H7 (cell line): Measurements from ENCODE around the gene IGF2R. TPM values are rescaled to one million over a fixed set of nuclear protein-coding genes. Genes with fewer than 3 reads are reported as not detected.

ENCODE experiments used
- DNase-seq: peaks from one replicate; pipeline ENCODE4 v3.0.0; 2012
- H3K27me3 ChIP-seq: 2 replicates; pipeline ENCODE4 v1.6.0; 2011; ENCODE audit warnings: mild to moderate bottlenecking, low read length; ENCODE audit not compliant: control insufficient read depth, insufficient read depth
- H3K36me3 ChIP-seq: replicated peaks from 2 replicates; pipeline ENCODE4 v1.5.1; 2011; ENCODE audit warnings: low read length; ENCODE audit not compliant: control insufficient read depth, insufficient read depth
- H3K4me3 ChIP-seq: 2 replicates; pipeline ENCODE4 v1.5.1; 2011; ENCODE audit warnings: low read depth, mild to moderate bottlenecking, control low read depth, low read length, moderate library complexity; ENCODE audit not compliant: insufficient read depth
- total RNA-seq: library from RNA; depleted of rRNA; stranded (reverse); fragments of >200 nt; shearing (Covaris generic); gene quantifications from 2 replicates; pipeline ENCODE4 v1.2.3, GENCODE V29; 2014

IGF2R gene
- total RNA-seq, 1 experiment from 2014 or later = 29.4 TPM

GRCh38 chr6:160063771-160064413 lies 95.0 kb downstream of the IGF2R start:
- DNase-seq = no peak
- Histone ChIP-seq H3K36me3 (peaks cover 29% of the 10 kb centered on the region), H3K27me3 (no peaks in the 10 kb centered on the region), H3K4me3 (no peak overlapping the region)

- DNase-seq = no peak
- Histone ChIP-seq H3K36me3 (peaks cover 28% of the 10 kb centered on the region), H3K27me3 (no peaks in the 10 kb centered on the region), H3K4me3 (no peak overlapping the region)
These were observed 96.3 kb downstream of the IGF2R start for GRCh38 chr6:160065200-160065599.

GRCh38 chr6:160067564-160067963 lies 98.7 kb downstream of the IGF2R start:
- no peak for DNase-seq
- no peaks in the 10 kb centered on the region for H3K27me3 ChIP-seq
- H3K36me3 ChIP-seq = peaks cover 32% of the 10 kb centered on the region
- H3K4me3 ChIP-seq = no peak overlapping the region

- DNase-seq = no peak
- peaks cover 37% of the 10 kb centered on the region for H3K36me3 ChIP-seq
- H3K4me3 ChIP-seq = no peak overlapping the region
- no peaks in the 10 kb centered on the region for H3K27me3 ChIP-seq
These were observed 99.5 kb downstream of the IGF2R start for GRCh38 chr6:160068346-160068745.

GRCh38 chr6:160069050-160069454 lies 100.2 kb downstream of the IGF2R start:
- Histone ChIP-seq H3K4me3 (no peak overlapping the region), H3K36me3 (peaks cover 34% of the 10 kb centered on the region), H3K27me3 (no peaks in the 10 kb centered on the region)
- DNase-seq = no peak

GRCh38 chr6:160069459-160069858 lies 100.6 kb downstream of the IGF2R start:
- no peak overlapping the region for H3K4me3 ChIP-seq
- H3K27me3 ChIP-seq = no peaks in the 10 kb centered on the region
- H3K36me3 ChIP-seq = peaks cover 34% of the 10 kb centered on the region
- DNase-seq = no peak

- Histone ChIP-seq H3K4me3 (no peak overlapping the region), H3K27me3 (no peaks in the 10 kb centered on the region), H3K36me3 (peaks cover 31% of the 10 kb centered on the region)
- no peak for DNase-seq
These were observed 101.5 kb downstream of the IGF2R start for GRCh38 chr6:160070427-160070826.

GRCh38 chr6:160070831-160071230 lies 101.9 kb downstream of the IGF2R start:
- Histone ChIP-seq H3K27me3 (no peaks in the 10 kb centered on the region), H3K36me3 (peaks cover 31% of the 10 kb centered on the region), H3K4me3 (no peak overlapping the region)
- DNase-seq = no peak

GRCh38 chr6:160071805-160072690 lies 103.2 kb downstream of the IGF2R start:
- no peak for DNase-seq
- no peak overlapping the region for H3K4me3 ChIP-seq
- H3K36me3 ChIP-seq = peaks cover 32% of the 10 kb centered on the region
- no peaks in the 10 kb centered on the region for H3K27me3 ChIP-seq

- DNase-seq = no peak
- Histone ChIP-seq H3K36me3 (peaks cover 30% of the 10 kb centered on the region), H3K27me3 (no peaks in the 10 kb centered on the region), H3K4me3 (no peak overlapping the region)
These were observed 104.4 kb downstream of the IGF2R start for GRCh38 chr6:160073272-160073671.

- H3K36me3 ChIP-seq = peaks cover 25% of the 10 kb centered on the region
- DNase-seq = no peak
- no peak overlapping the region for H3K4me3 ChIP-seq
- H3K27me3 ChIP-seq = no peaks in the 10 kb centered on the region
These were observed 107.1 kb downstream of the IGF2R start for GRCh38 chr6:160076009-160076408.

GRCh38 chr6:160077024-160077423 lies 108.1 kb downstream of the IGF2R start:
- DNase-seq = no peak
- Histone ChIP-seq H3K27me3 (no peaks in the 10 kb centered on the region), H3K4me3 (no peak overlapping the region), H3K36me3 (peaks cover 23% of the 10 kb centered on the region)

GRCh38 chr6:160077526-160077925 lies 108.6 kb downstream of the IGF2R start:
- Histone ChIP-seq H3K27me3 (no peaks in the 10 kb centered on the region), H3K4me3 (no peak overlapping the region), H3K36me3 (peaks cover 19% of the 10 kb centered on the region)
- no peak for DNase-seq

- Histone ChIP-seq H3K4me3 (no peak overlapping the region), H3K27me3 (no peaks in the 10 kb centered on the region), H3K36me3 (peaks cover 13% of the 10 kb centered on the region)
- DNase-seq = no peak
These were observed 110.2 kb downstream of the IGF2R start for GRCh38 chr6:160078883-160079685.
